Measurements from ENCODE around the gene RPA3. TPM values are rescaled to one million over a fixed set of nuclear protein-coding genes. Genes with fewer than 3 reads are reported as not detected.
"Not testable (repeated sequence)": the region's sequence is repeated elsewhere in the genome, so short reads cannot be mapped to it uniquely, and the experiment has no call there.

RPA3 gene
- total RNA-seq, 2 donors from 2014 or later = 27.0 to 34.9 TPM

GRCh38 chr7:7698930-7699329 lies 19.5 kb downstream of the RPA3 start:
- DNase-seq (no peak), ATAC-seq (no peak)
- no peaks in the 10 kb centered on the region for H3K9me3 ChIP-seq (ENCODE audit: control insufficient read depth, low read length, poor library complexity, severe bottlenecking)
- H3K36me3 Mint-ChIP-seq (ENCODE audit: low read depth) = peaks cover 5% of the 10 kb centered on the region
- H3K27ac Mint-ChIP-seq = no peak overlapping the region
- H3K4me1 Mint-ChIP-seq = peaks cover 23% of the 10 kb centered on the region
- H3K4me3 Mint-ChIP-seq = no peak overlapping the region
- no peaks in the 10 kb centered on the region for H3K27me3 Mint-ChIP-seq

DNA sequence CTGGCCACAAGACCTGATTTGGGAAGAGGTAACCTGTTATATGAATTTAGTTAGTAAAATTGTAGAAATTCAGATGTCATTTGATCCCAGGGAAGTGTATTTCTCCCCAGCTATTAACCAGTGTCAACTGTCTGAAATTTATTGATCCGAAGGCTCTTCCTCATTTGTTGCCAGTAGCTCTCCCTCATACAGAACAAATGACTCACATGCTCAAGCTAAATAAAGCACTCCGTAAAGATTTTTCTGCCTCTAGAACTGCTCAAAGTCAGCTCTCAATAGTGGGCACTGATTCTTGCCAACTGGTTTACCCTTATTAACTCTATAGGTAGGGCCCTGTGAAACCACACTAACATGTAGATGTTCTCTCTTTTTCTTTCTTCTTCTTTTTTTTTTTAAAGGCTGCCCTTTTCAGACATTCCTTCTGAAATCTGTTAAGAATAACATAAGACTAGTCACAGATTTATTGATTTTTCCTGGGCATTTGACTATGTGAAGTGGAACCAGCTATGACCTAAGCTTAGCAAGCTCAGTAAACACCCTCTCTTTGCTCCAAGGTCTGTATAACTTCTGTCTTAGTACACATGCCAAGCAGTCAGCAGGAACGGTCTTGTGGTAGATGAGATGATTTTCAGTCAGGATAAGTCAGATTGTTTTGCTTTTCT lies 21.8 kb downstream of the RPA3 start:
- DNase-seq (no peak), ATAC-seq (no peak)
- no peaks in the 10 kb centered on the region for H3K9me3 ChIP-seq (ENCODE audit: control insufficient read depth, low read length, poor library complexity, severe bottlenecking)
- Mint-ChIP-seq H3K27me3 (no peaks in the 10 kb centered on the region), H3K4me3 (no peak overlapping the region), H3K36me3 (ENCODE audit: low read depth) (peaks cover 3% of the 10 kb centered on the region), H3K27ac (no peak overlapping the region), H3K4me1 (peaks cover 20% of the 10 kb centered on the region)

- Mint-ChIP-seq H3K27ac (no peak overlapping the region), H3K36me3 (ENCODE audit: low read depth) (peaks cover 3% of the 10 kb centered on the region), H3K27me3 (no peaks in the 10 kb centered on the region), H3K4me3 (no peak overlapping the region), H3K4me1 (peaks cover 13% of the 10 kb centered on the region)
- no peak for DNase-seq
- no peaks in the 10 kb centered on the region for H3K9me3 ChIP-seq (ENCODE audit: control insufficient read depth, low read length, poor library complexity, severe bottlenecking)
- ATAC-seq = no peak
Observed at GRCh38 chr7:7695111-7695817, 23.1 kb downstream of the RPA3 start.

DNA sequence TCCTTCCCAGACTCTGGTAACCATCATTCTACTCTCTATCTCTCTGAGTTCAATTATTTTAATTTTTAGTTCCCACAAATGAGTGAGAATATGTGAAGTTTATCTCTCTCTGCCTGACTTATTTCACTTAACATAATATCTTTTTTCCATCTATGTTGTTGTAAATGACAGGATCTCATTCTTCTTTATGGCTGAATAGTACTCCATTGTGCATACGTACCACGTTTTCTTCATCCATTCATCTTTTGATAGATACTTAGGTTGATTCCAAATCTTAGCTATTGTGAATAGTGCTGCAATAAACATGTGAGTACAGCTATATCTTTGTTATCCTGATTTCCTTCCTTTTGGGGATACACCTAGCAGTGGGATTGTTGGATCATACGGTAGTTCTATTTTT lies 23.9 kb downstream of the RPA3 start:
- DNase-seq (no peak), ATAC-seq (no peak)
- H3K27me3 Mint-ChIP-seq = no peaks in the 10 kb centered on the region
- no peak overlapping the region for H3K27ac Mint-ChIP-seq
- H3K36me3 Mint-ChIP-seq (ENCODE audit: low read depth) = peaks cover 3% of the 10 kb centered on the region
- no peak overlapping the region for H3K4me3 Mint-ChIP-seq
- H3K4me1 Mint-ChIP-seq = peaks cover 12% of the 10 kb centered on the region
- no peaks in the 10 kb centered on the region for H3K9me3 ChIP-seq (ENCODE audit: control insufficient read depth, low read length, poor library complexity, severe bottlenecking)

- H3K9me3 ChIP-seq (ENCODE audit: control insufficient read depth, low read length, poor library complexity, severe bottlenecking) = no peaks in the 10 kb centered on the region
- Mint-ChIP-seq H3K4me1 (peaks cover 10% of the 10 kb centered on the region), H3K27me3 (no peaks in the 10 kb centered on the region), H3K4me3 (no peak overlapping the region), H3K36me3 (ENCODE audit: low read depth) (peaks cover 3% of the 10 kb centered on the region), H3K27ac (no peak overlapping the region)
- DNase-seq = no peak
- ATAC-seq = no peak
Observed at GRCh38 chr7:7693881-7694280, 24.5 kb downstream of the RPA3 start.

DNA sequence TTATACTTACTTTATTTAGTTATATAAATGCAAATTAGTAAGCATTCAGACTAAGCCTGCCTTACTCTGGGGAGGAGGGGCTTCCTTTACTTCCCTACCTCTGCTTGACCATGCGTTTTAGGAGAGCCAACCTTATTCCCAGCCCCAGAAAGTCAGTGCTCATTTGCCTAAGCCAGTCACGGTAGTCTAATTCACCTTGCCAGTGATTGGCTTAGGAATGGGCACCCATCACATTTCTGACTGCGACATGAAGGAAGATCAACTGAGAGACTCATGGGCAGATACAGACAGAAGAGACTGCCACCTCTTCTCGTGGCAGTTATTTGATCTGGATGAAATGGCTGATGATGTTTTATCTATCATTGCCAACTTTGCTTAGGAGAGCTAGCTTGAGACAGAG lies 29.5 kb downstream of the RPA3 start:
- H3K4me1 Mint-ChIP-seq = peaks cover 14% of the 10 kb centered on the region
- no peaks in the 10 kb centered on the region for H3K9me3 ChIP-seq (ENCODE audit: control insufficient read depth, low read length, poor library complexity, severe bottlenecking)
- H3K36me3 Mint-ChIP-seq (ENCODE audit: low read depth) = no peaks in the 10 kb centered on the region
- no peaks in the 10 kb centered on the region for H3K27me3 Mint-ChIP-seq
- ATAC-seq = no peak
- peak overlapping the region; percentile 9 for H3K27ac Mint-ChIP-seq
- DNase-seq = no peak
- H3K4me3 Mint-ChIP-seq = no peak overlapping the region

DNA sequence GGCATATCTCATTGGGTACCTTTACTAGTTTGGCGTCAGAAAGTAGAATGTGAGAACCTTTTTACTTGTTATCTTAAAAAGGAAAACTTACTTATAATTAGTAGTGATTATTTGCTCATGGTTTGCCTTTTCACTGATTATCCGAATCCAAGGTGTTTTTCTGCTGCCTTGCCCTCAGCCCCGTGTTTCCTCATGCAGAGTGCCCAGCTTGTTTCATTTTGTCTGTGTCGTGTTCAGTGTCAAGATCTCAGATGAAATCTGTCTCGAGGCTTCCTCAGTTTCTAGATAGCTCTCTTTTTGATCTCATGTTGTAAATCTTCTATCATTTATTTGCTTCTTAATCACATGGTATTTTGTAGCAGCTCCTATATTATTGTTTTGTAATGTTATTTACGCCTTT lies 30.1 kb downstream of the RPA3 start:
- ATAC-seq = no peak
- DNase-seq = no peak
- no peaks in the 10 kb centered on the region for H3K9me3 ChIP-seq (ENCODE audit: control insufficient read depth, low read length, poor library complexity, severe bottlenecking)
- Mint-ChIP-seq H3K27ac (no peak overlapping the region), H3K27me3 (no peaks in the 10 kb centered on the region), H3K4me1 (peaks cover 16% of the 10 kb centered on the region), H3K4me3 (no peak overlapping the region), H3K36me3 (ENCODE audit: low read depth) (no peaks in the 10 kb centered on the region)

DNA sequence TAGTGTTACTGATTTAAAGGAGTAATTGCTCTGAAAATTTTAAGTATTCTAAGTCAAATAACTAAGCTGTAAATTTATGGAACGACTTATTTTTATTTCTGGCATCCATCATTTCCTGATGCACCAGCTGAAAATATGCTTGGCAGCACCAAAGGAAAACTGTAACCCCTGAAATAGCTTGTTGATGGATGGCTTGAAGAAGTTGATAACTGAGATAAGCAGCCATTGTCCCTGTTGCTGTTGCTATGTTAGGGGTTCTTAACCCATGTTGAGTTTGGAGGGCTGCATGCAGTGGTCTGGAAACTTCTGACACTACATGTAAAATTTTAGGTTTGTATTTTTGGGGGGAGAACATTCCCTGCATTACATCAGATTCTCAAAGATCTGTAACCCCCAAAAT lies 30.6 kb downstream of the RPA3 start:
- Mint-ChIP-seq H3K4me3 (no peak overlapping the region), H3K27me3 (no peaks in the 10 kb centered on the region), H3K4me1 (peaks cover 16% of the 10 kb centered on the region), H3K36me3 (ENCODE audit: low read depth) (no peaks in the 10 kb centered on the region), H3K27ac (no peak overlapping the region)
- ATAC-seq = no peak
- H3K9me3 ChIP-seq (ENCODE audit: control insufficient read depth, low read length, poor library complexity, severe bottlenecking) = no peaks in the 10 kb centered on the region
- no peak for DNase-seq

GRCh38 chr7:7686811-7687508 lies 31.4 kb downstream of the RPA3 start:
- peaks cover 19% of the 10 kb centered on the region for H3K4me1 Mint-ChIP-seq
- H3K4me3 Mint-ChIP-seq = no peak overlapping the region
- H3K27me3 Mint-ChIP-seq = no peaks in the 10 kb centered on the region
- no peak for DNase-seq
- no peaks in the 10 kb centered on the region for H3K9me3 ChIP-seq (ENCODE audit: control insufficient read depth, low read length, poor library complexity, severe bottlenecking)
- no peaks in the 10 kb centered on the region for H3K36me3 Mint-ChIP-seq (ENCODE audit: low read depth)
- no peak for ATAC-seq
- H3K27ac Mint-ChIP-seq = no peak overlapping the region

GRCh38 chr7:7682861-7683260 lies 35.5 kb downstream of the RPA3 start:
- Mint-ChIP-seq H3K27me3 (no peaks in the 10 kb centered on the region), H3K4me1 (peaks cover 20% of the 10 kb centered on the region), H3K4me3 (peak overlapping the region; percentile 41), H3K36me3 (ENCODE audit: low read depth) (no peaks in the 10 kb centered on the region), H3K27ac (peak overlapping the region; percentile 3)
- no peak for DNase-seq
- no peaks in the 10 kb centered on the region for H3K9me3 ChIP-seq (ENCODE audit: control insufficient read depth, low read length, poor library complexity, severe bottlenecking)
- ATAC-seq = no peak

DNA sequence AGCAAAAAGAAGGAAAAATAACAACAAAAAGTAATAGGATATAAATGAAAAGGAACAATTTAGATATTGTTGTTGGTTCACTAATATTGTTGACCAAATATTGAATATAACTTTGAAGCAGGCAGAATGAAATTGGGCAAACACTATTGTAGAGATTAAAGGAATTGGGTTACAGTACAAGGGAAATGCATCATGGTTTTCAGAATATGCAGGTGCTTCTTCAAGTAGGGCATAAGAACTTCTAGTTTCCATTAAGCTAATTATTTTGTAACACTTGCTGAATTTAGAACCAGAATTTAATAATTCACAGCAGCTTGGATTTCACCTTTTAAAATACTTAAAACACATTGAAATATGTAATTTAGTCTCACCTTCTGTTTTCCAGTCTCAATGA lies 36.5 kb downstream of the RPA3 start:
- DNase-seq (no peak), ATAC-seq (no peak)
- Mint-ChIP-seq H3K27ac (peak overlapping the region; percentile 39), H3K36me3 (ENCODE audit: low read depth) (peaks cover 3% of the 10 kb centered on the region), H3K4me1 (peaks cover 19% of the 10 kb centered on the region), H3K4me3 (no peak overlapping the region), H3K27me3 (no peaks in the 10 kb centered on the region)
- no peaks in the 10 kb centered on the region for H3K9me3 ChIP-seq (ENCODE audit: control insufficient read depth, low read length, poor library complexity, severe bottlenecking)

DNA sequence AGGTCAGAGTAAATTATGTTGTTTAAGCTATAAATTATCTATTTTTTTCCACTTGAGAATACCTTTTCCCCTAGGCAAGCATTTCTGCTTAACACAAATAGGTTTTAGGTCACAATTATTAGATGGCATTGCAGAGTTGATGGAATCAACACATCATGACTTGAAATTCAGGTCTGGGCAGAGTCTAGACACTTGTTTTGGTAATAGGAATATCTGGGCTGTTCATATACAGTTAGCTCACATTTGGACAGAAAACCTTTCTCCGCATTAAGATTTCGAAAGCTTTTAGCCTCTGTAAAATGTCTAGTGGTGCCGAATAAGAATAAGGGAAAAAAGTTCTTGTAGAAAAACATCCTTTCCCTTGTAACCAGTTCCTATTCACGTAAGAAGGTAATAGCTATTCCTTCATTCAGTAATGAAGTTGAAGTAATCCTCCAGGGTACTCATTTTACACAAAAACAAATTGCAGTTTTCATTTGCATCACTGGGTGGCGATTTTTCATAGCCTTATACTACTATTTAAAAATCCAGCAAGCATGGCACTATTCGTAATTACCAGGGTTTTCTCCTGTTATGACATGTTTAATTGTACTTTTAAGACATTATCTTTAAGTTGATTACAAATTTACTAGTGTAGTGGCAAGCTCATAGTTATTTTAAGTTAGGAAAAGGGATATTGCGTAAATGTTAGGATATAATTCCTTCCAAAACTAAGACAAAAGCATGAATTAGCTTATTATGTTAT lies 37.0 kb downstream of the RPA3 start:
- Mint-ChIP-seq H3K4me1 (peaks cover 16% of the 10 kb centered on the region), H3K27me3 (no peaks in the 10 kb centered on the region), H3K4me3 (peak overlapping the region; percentile 25), H3K27ac (peak overlapping the region; percentile 39), H3K36me3 (ENCODE audit: low read depth) (peaks cover 3% of the 10 kb centered on the region)
- H3K9me3 ChIP-seq (ENCODE audit: control insufficient read depth, low read length, poor library complexity, severe bottlenecking) = no peaks in the 10 kb centered on the region
- DNase-seq (peak in 1 of 3 donors; percentile 35), ATAC-seq (peak; percentile 90)

DNA sequence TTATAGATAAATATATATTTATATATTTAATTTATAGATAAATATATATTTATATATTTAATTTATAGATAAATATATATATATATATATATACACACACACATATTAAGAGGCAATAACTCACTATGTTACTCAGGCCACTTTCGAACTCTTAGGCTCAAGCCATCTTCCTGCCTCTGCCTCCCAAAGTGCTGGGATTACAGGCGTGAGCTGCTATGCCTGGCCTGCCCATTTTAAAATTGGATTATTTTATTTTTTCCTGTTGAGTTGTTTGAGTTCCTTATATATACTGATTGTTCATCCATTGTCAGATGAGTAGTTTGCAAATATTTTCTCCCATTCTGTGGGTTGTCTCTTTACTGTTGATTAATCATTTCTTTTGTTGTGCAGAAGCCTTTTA lies 38.8 kb downstream of the RPA3 start:
- H3K9me3 ChIP-seq (ENCODE audit: control insufficient read depth, low read length, poor library complexity, severe bottlenecking); H3K27me3 Mint-ChIP-seq; ATAC-seq; H3K36me3 Mint-ChIP-seq (ENCODE audit: low read depth); H3K4me3 Mint-ChIP-seq; DNase-seq: not testable (repeated sequence)
- H3K4me1 Mint-ChIP-seq = peaks cover 15% of the 10 kb centered on the region
- peak overlapping the region; percentile 39 for H3K27ac Mint-ChIP-seq
